Activated CD4-positive, alpha-beta T cell treated with anti-CD3 and anti-CD28 coated beads for 36 hours (primary cell): Measurements from ENCODE around the gene CALML5. TPM values are rescaled to one million over a fixed set of nuclear protein-coding genes. Genes with fewer than 3 reads are reported as not detected.

Source experiments
- ATAC-seq: fragments of 200-7000 bp; cut with Tn5 transposase; one replicate; pipeline ENCODE4 v1.10.0; 2021; ENCODE audit warnings: mild to moderate bottlenecking, moderate library complexity
- CTCF ChIA-PET: fragments of 350-600 bp; sonication (Branson Sonifier 250); formaldehyde crosslinking; loops from one replicate; lab custom pipeline; 2021; ENCODE audit warnings: antibody characterized with exemption; lab: Charles Lee
- POLR2A ChIA-PET: fragments of 350-600 bp; sonication (Branson Sonifier 250); formaldehyde crosslinking; loops from one replicate; lab custom pipeline; 2021; ENCODE audit warnings: antibody characterized with exemption, inconsistent platforms; lab: Charles Lee
- DNase-seq: peaks from one replicate; pipeline ENCODE4 v3.0.0-alpha.2; 2020
- H3K27ac Mint-ChIP-seq: one replicate; pipeline ENCODE4 v1.8.0; 2021; ENCODE audit warnings: mixed read lengths
- H3K27me3 Mint-ChIP-seq: one replicate; pipeline ENCODE4 v1.8.0; 2021; ENCODE audit warnings: mixed read lengths
- H3K36me3 Mint-ChIP-seq: one replicate; pipeline ENCODE4 v1.8.0; 2021; ENCODE audit warnings: low read depth, mixed read lengths
- H3K4me1 Mint-ChIP-seq: one replicate; pipeline ENCODE4 v1.8.0; 2021; ENCODE audit warnings: mixed read lengths
- H3K4me3 Mint-ChIP-seq: one replicate; pipeline ENCODE4 v1.8.0; 2021; ENCODE audit warnings: mild to moderate bottlenecking, moderate library complexity, mixed read lengths
- H3K9me3 Mint-ChIP-seq: one replicate; pipeline ENCODE4 v1.8.0; 2021; ENCODE audit warnings: low read depth, mixed read lengths
- intact Hi-C, 2 experiments: fragments of 100-400 bp; cut with DNase I in 1 of 2; cut with micrococcal nuclease in 1 of 2; formaldehyde crosslinking; loops; one replicate each; pipeline versions ENCODE4 v1.14.2 to v1.15.1; 2022 to 2024; cut with DNase I, micrococcal nuclease
- total RNA-seq, 2 experiments: library from RNA; stranded (reverse); gene quantifications; one replicate each; pipeline ENCODE4 v1.2.3, GENCODE V29; 2021

Gene CALML5
- total RNA-seq, 2 experiments from 2014 or later: not detected

DNA sequence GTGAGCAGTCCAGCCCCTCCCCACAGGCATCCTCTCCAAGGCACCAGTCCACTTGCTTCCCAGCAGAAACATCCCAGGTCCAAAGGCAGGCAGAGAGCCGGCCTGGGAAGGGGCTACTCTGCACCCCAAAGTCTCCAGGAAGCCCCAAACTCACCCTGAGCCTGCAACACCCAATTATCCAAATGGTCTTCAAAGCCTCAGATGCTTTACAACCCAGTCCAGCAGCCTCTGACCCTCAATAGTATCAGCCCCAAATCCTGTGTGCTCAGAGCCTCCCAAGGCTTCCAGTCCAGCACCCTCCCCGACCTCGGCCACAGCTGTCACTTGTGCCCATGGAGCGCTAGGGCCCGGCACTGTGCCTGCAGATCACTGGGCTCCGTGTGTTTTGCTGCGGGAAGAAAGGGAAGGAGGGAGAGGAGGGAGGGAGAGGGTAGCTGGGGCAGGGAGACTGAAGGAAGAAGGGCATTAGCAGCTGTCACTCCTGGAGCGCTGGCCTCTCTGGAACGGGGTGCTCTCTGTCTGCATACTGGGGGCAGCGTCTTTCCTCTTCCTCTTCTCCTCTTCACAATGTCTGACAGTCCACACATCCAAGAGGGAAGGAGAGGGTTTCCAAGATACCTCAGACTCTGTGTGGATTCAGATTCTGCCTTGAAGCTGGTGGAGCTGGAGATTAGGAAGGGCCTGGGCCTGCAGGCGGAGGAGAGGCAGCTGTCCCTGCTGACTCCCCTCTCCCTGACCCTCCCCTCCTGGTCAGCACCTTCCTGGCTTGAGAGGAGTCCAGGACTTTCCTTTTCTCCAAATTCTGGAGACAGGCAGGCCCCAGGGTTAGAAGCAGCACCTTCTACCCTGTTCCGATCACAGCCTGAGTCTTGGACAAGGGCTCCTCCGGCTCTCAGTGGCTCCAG, 13.2 kb downstream of the CALML5 start:
- H3K27ac Mint-ChIP-seq: no peak overlapping the region
- no peaks in the 10 kb centered on the region for H3K36me3 Mint-ChIP-seq
- ChIA-PET POLR2A (no interaction called here), CTCF (interaction anchor here (1.8 kb wide), 1 partner anchor 137 kb away, joined by 3 read pairs; no protein-coding TSS in a partner anchor)
- ATAC-seq (no peak), DNase-seq (no peak)
- H3K27me3 Mint-ChIP-seq: no peaks in the 10 kb centered on the region
- H3K4me3 Mint-ChIP-seq: no peak overlapping the region
- H3K4me1 Mint-ChIP-seq: peaks cover 2% of the 10 kb centered on the region
- no peaks in the 10 kb centered on the region for H3K9me3 Mint-ChIP-seq
- intact Hi-C loops: no loop called here

GRCh38 chr10:5485290-5485689, 14.1 kb downstream of the CALML5 start:
- ChIA-PET POLR2A (no interaction called here), CTCF (interaction anchor here (1.8 kb wide), 1 partner anchor 137 kb away, joined by 3 read pairs; no protein-coding TSS in a partner anchor)
- ATAC-seq (no peak), DNase-seq (no peak)
- Mint-ChIP-seq H3K36me3 (no peaks in the 10 kb centered on the region), H3K27ac (no peak overlapping the region), H3K4me1 (peaks cover 2% of the 10 kb centered on the region), H3K27me3 (no peaks in the 10 kb centered on the region), H3K4me3 (no peak overlapping the region), H3K9me3 (no peaks in the 10 kb centered on the region)
- intact Hi-C loops: no loop called here

DNA sequence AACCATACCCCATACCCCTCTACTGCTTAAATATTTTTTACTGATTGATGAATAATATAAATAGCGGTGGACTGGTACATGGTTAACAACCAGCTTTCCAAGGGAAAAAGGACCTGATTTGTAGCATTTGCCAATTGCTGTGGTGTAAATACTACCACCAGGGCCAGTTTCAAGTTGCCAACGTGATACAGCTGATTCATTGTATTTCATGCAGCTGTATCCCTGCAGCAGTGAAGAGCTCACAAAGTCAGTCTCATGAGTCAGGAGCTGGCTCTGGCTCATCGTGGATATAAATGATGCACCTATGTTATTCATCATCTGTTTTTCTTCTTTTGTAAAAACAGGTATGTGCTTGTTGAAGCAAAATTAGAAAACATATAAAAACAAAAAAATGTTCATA, 15.2 kb downstream of the CALML5 start:
- intact Hi-C loops: no loop called here
- H3K4me3 Mint-ChIP-seq: no peak overlapping the region
- no peak for ATAC-seq
- ChIA-PET POLR2A (no interaction called here), CTCF (interaction anchor here (1.1 to 1.8 kb wide), 2 partner anchors 17 to 139 kb away, joined by 3 to 4 read pairs; no protein-coding TSS in a partner anchor)
- no peaks in the 10 kb centered on the region for H3K27me3 Mint-ChIP-seq
- no peaks in the 10 kb centered on the region for H3K9me3 Mint-ChIP-seq
- DNase-seq: no peak
- H3K27ac Mint-ChIP-seq: no peak overlapping the region
- no peaks in the 10 kb centered on the region for H3K36me3 Mint-ChIP-seq
- H3K4me1 Mint-ChIP-seq: peaks cover 8% of the 10 kb centered on the region

GRCh38 chr10:5482016-5482415, 17.4 kb downstream of the CALML5 start:
- H3K9me3 Mint-ChIP-seq: no peaks in the 10 kb centered on the region
- peaks cover 8% of the 10 kb centered on the region for H3K4me1 Mint-ChIP-seq
- intact Hi-C loops: no loop called here
- no peak overlapping the region for H3K27ac Mint-ChIP-seq
- H3K27me3 Mint-ChIP-seq: no peaks in the 10 kb centered on the region
- DNase-seq (no peak), ATAC-seq (no peak)
- CTCF ChIA-PET: no interaction called here
- H3K36me3 Mint-ChIP-seq: no peaks in the 10 kb centered on the region
- POLR2A ChIA-PET: no interaction called here
- no peak overlapping the region for H3K4me3 Mint-ChIP-seq

GRCh38 chr10:5481121-5481520, 18.2 kb downstream of the CALML5 start:
- Mint-ChIP-seq H3K9me3 (no peaks in the 10 kb centered on the region), H3K36me3 (no peaks in the 10 kb centered on the region), H3K4me3 (no peak overlapping the region), H3K4me1 (peaks cover 8% of the 10 kb centered on the region), H3K27ac (no peak overlapping the region), H3K27me3 (no peaks in the 10 kb centered on the region)
- ATAC-seq (no peak), DNase-seq (no peak)
- ChIA-PET POLR2A (no interaction called here), CTCF (interaction anchor here (1.8 kb wide), 1 partner anchor 142 kb away, joined by 4 read pairs; no protein-coding TSS in a partner anchor)
- intact Hi-C loops: no loop called here

- Mint-ChIP-seq H3K27me3 (no peaks in the 10 kb centered on the region), H3K9me3 (no peaks in the 10 kb centered on the region), H3K4me3 (no peak overlapping the region), H3K27ac (no peak overlapping the region), H3K4me1 (peaks cover 8% of the 10 kb centered on the region), H3K36me3 (no peaks in the 10 kb centered on the region)
- DNase-seq (no peak), ATAC-seq (no peak)
- intact Hi-C loops: no loop called here
- ChIA-PET CTCF (interaction anchor here (0.7 to 1.8 kb wide), 2 partner anchors 48 to 143 kb away, joined by 4 read pairs; no protein-coding TSS in a partner anchor), POLR2A (no interaction called here)
Observed at GRCh38 chr10:5480162-5480941, 19.0 kb downstream of the CALML5 start.

- H3K36me3 Mint-ChIP-seq: no peaks in the 10 kb centered on the region
- H3K27me3 Mint-ChIP-seq: no peaks in the 10 kb centered on the region
- no peak for ATAC-seq
- DNase-seq: no peak
- POLR2A ChIA-PET: no interaction called here
- CTCF ChIA-PET: interaction anchor here (1.2 to 1.8 kb wide), 2 partner anchors 32 to 143 kb away, joined by 4 read pairs; no protein-coding TSS in a partner anchor
- H3K4me1 Mint-ChIP-seq: peaks cover 8% of the 10 kb centered on the region
- no peak overlapping the region for H3K27ac Mint-ChIP-seq
- no peak overlapping the region for H3K4me3 Mint-ChIP-seq
- intact Hi-C loops: no loop called here
- no peaks in the 10 kb centered on the region for H3K9me3 Mint-ChIP-seq
Observed at GRCh38 chr10:5479481-5480161, 19.7 kb downstream of the CALML5 start.

DNA sequence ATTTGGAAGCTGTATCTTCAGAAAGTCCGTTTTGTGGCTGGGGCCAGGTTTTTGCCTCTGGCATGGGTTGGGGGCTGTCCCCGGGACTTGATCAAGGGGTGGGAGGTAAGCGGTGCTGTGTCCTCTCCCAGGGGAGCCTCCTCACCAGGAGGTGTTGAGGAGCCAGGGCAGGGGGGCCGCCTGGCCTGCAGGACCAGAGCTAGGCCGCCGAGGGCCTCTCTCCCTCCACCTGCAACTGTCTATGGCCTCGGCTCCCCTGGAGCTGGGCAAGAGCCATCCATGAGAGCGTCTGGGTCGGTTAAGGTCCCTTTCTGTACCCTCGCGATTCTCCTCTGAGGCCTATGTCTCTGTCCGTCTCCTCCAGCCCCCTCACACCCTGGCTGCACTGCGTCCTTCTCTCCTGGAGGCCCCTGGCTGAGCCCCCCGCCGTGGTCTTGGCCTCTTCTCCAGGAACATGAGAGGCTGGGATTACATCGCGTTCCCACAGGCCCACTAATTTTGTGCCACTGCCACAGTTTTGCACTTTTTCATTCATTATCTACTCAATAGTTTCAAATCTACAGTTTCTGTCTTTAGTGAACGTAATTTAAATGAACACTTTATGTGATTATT, 20.6 kb downstream of the CALML5 start:
- ChIA-PET CTCF (interaction anchor here (0.6 to 1.2 kb wide), 2 partner anchors 31 to 1602 kb away, joined by 3 to 4 read pairs; no protein-coding TSS in a partner anchor), POLR2A (no interaction called here)
- Mint-ChIP-seq H3K27ac (no peak overlapping the region), H3K4me1 (peaks cover 8% of the 10 kb centered on the region), H3K27me3 (no peaks in the 10 kb centered on the region), H3K36me3 (no peaks in the 10 kb centered on the region), H3K4me3 (no peak overlapping the region), H3K9me3 (no peaks in the 10 kb centered on the region)
- no peak for ATAC-seq
- intact Hi-C loops: no loop called here
- no peak for DNase-seq

DNA sequence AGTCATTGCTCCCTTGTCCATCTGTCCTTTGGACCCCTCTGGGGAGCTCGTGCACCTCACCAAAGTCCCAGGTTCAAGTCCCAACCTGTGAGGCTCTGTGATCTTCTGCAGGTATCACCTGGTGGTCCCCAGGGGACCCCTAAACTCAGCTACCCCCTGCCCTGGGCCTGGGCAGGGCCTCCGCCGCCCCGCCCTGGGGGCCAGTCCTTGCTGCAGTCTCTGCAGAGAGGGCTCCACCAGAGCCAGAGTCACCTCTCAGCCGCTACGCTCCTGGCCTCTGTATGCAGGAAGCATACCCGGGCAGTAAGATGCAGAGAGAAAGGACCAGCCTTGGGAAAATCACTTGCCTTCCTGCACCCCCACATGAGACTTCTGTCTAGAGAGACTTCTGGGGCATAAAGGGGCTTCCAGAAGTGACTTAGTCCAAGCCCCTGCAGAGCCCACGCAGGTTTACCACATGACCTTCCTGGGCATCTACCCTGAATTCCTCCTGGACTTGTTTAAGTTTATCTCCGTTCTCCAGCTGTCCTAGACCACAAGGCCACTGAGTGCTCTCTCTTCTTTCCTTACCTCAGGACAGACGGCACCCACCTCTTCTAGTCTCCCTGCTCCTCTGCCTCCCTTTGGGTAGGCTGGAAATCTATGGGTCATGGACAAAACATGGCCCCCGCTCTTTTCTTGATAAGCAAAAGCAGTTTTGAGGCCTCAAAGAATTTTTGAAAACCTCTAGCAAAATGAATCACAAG, 21.2 kb downstream of the CALML5 start:
- no peak overlapping the region for H3K4me3 Mint-ChIP-seq
- intact Hi-C loops: no loop called here
- no peak for DNase-seq
- ChIA-PET CTCF (interaction anchor here (0.6 kb wide), 1 partner anchor 1603 kb away, joined by 3 read pairs; no protein-coding TSS in a partner anchor), POLR2A (no interaction called here)
- no peaks in the 10 kb centered on the region for H3K36me3 Mint-ChIP-seq
- no peaks in the 10 kb centered on the region for H3K27me3 Mint-ChIP-seq
- no peaks in the 10 kb centered on the region for H3K9me3 Mint-ChIP-seq
- no peak overlapping the region for H3K27ac Mint-ChIP-seq
- no peak for ATAC-seq
- H3K4me1 Mint-ChIP-seq: peaks cover 8% of the 10 kb centered on the region

GRCh38 chr10:5476918-5477525, 22.3 kb downstream of the CALML5 start:
- Mint-ChIP-seq H3K27ac (no peak overlapping the region), H3K36me3 (no peaks in the 10 kb centered on the region), H3K27me3 (no peaks in the 10 kb centered on the region), H3K4me3 (no peak overlapping the region), H3K4me1 (peaks cover 8% of the 10 kb centered on the region), H3K9me3 (no peaks in the 10 kb centered on the region)
- intact Hi-C loops: no loop called here
- ATAC-seq (no peak), DNase-seq (no peak)
- ChIA-PET CTCF (interaction anchor here (0.6 to 0.9 kb wide), 2 partner anchors 10 to 18 kb away, joined by 3 to 4 read pairs; no protein-coding TSS in a partner anchor), POLR2A (no interaction called here)
